ENCODE results near the gene ECI1.

Gene ECI1

DNA sequence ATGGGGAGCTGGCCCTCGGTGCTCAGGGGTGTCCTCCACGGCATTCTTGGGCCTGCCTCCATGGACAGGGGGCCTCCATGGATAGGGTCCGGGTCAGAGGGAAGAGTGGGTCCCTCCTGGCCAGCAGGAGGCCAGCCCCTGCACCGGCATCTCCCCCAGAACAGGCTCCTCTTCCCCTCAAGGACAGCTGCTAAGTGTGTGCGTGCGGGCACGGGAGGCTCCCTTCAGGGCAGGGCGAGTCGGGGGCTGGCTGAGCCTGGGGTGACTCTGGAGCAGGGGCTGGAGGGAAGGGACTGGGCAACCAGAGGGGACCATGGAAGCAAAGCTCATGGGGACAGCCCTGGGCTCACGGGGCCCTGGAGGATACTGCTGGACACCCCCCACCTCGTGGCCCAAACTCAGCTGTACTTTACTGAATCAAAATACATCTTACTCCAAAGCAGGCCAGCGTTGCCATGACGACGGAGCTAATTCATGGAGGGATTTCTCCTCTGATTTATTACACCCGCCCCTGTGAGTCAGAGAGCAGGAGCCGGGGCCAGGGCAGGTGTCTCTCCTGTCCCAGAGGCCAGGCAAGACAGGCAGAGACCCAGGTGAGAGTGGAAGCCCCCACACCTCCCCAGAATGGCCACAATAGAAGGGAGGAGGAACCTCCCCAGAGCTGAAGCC, 57.1 kb downstream of the ECI1 start:
- DNase-seq, result no peak

- DNase-seq, result no peak
These were observed 60.0 kb downstream of the ECI1 start for GRCh38 chr16:2191446-2191706.

- no peak for DNase-seq
These were observed 60.5 kb downstream of the ECI1 start for GRCh38 chr16:2190659-2191445.

DNA sequence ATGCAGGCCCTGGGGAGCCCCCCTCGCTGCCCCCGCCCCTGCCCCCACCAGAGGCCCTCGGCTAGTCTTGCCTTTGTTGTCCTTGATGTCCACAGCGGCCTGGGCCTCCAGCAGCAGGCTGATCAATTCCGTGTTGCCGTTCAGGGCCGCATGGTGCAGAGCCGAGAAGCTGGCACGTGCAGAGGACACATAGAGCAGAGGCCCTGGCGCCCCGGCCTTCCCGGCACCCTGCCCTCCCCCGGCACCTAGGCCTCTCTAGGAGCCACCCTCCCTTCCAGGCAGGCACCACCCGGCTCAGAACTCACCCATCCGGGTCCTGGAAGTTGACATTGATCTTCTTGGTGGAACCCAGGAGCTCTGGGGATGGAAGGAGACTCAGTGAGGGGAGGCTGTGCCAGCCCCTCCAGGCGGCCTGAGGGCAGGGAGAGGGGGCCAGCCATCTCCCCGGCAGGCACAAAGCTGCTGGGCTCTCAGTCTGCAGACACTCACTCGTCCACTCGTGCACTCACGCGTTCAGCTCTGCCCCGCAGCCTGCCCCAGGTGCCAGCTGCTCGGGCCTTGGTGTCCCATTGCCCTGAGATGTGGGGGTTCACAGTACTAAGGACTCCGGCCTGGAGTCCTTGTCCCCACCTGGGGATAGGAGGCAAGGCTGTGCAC, 61.3 kb downstream of the ECI1 start:
- no peak for DNase-seq

All from stimulated activated CD4-positive, alpha-beta T cell treated with anti-CD3 and anti-CD28 coated beads, Interleukin-2, amount 100 ng/mL, for 24 hours (primary cell).